WTC11 (cell line): Measurements from ENCODE around the gene GTF2A1L. TPM values are rescaled to one million over a fixed set of nuclear protein-coding genes. Genes with fewer than 3 reads are reported as not detected.
A peak's percentile ranks its signal among the peaks of the same experiment; 100 is the strongest.

Experiments
- ATAC-seq: fragments of 200-7000 bp; cut with Tn5 transposase; 2 replicates; pipeline ENCODE4 v1.10.0; 2021; ENCODE audit warnings: mild to moderate bottlenecking, moderate library complexity
- CTCF ChIA-PET: fragments of 300-600 bp; sonication (Branson Sonifier 250); formaldehyde crosslinking; loops from one replicate; lab custom pipeline; 2021; ENCODE audit warnings: antibody characterized with exemption; lab: Charles Lee
- POLR2A ChIA-PET: fragments of 350-600 bp; sonication (Branson Sonifier 250); formaldehyde crosslinking; loops from one replicate; lab custom pipeline; 2021; ENCODE audit warnings: antibody characterized with exemption; lab: Charles Lee
- DNase-seq: peaks from one replicate; pipeline ENCODE4 v3.0.0; 2021; ENCODE audit warnings: low spot score
- H3K27ac Mint-ChIP-seq: 2 replicates; pipeline ENCODE4 v1.8.0; 2021; ENCODE audit warnings: mixed read lengths
- H3K27me3 Mint-ChIP-seq: 2 replicates; pipeline ENCODE4 v1.8.0; 2021; ENCODE audit warnings: low read depth, mild to moderate bottlenecking, moderate library complexity, mixed read lengths
- H3K36me3 Mint-ChIP-seq: 2 replicates; pipeline ENCODE4 v1.8.0; 2021; ENCODE audit warnings: mixed read lengths
- H3K4me1 Mint-ChIP-seq: 2 replicates; pipeline ENCODE4 v1.8.0; 2022; ENCODE audit warnings: mixed read lengths
- H3K4me3 Mint-ChIP-seq: 2 replicates; pipeline ENCODE4 v1.8.0; 2021; ENCODE audit warnings: mild to moderate bottlenecking, moderate library complexity, mixed read lengths
- H3K9me3 Mint-ChIP-seq: 2 replicates; pipeline ENCODE4 v1.8.0; 2021; ENCODE audit warnings: mixed read lengths
- ATF1 ChIP-seq: sonication (generic); formaldehyde crosslinking; IDR thresholded peaks from 2 replicates; pipeline ENCODE4 v1.8.1; 2023; ENCODE audit warnings: mild to moderate bottlenecking, moderate library complexity, missing genetic modification reagents
- CREM ChIP-seq: sonication (generic); formaldehyde crosslinking; IDR thresholded peaks from 2 replicates; pipeline ENCODE4 v1.8.1; 2022; ENCODE audit warnings: mild to moderate bottlenecking, missing genetic modification reagents, moderate library complexity
- ELF4 ChIP-seq: sonication (generic); formaldehyde crosslinking; IDR thresholded peaks from 2 replicates; pipeline ENCODE4 v1.8.1; 2022; ENCODE audit warnings: low read depth, mild to moderate bottlenecking, moderate library complexity, missing genetic modification reagents
- ESRRA ChIP-seq: sonication (generic); formaldehyde crosslinking; IDR thresholded peaks from 2 replicates; pipeline ENCODE4 v1.8.1; 2022; ENCODE audit warnings: mild to moderate bottlenecking, missing genetic modification reagents, borderline replicate concordance
- GABPB1 ChIP-seq: sonication (generic); formaldehyde crosslinking; IDR thresholded peaks from 2 replicates; pipeline ENCODE4 v1.8.1; 2023; ENCODE audit warnings: mild to moderate bottlenecking, missing genetic modification reagents
- GRHL2 ChIP-seq: fragments of 250-450 bp; sonication (Bioruptor Pico); IDR thresholded peaks from 2 replicates; pipeline ENCODE4 v1.8.0; 2022; ENCODE audit warnings: mild to moderate bottlenecking, moderate library complexity; ENCODE audit not compliant: insufficient replicate concordance, severe bottlenecking
- HMGXB4 ChIP-seq: sonication (generic); formaldehyde crosslinking; IDR thresholded peaks from 2 replicates; pipeline ENCODE4 v1.8.1; 2023; ENCODE audit warnings: mild to moderate bottlenecking, moderate library complexity, missing genetic modification reagents
- MLX ChIP-seq: sonication (generic); formaldehyde crosslinking; IDR thresholded peaks from 2 replicates; pipeline ENCODE4 v1.8.1; 2023; ENCODE audit warnings: mild to moderate bottlenecking, missing genetic modification reagents, moderate library complexity
- NR1H2 ChIP-seq: sonication (generic); formaldehyde crosslinking; IDR thresholded peaks from 2 replicates; pipeline ENCODE4 v1.9.0; 2021; ENCODE audit warnings: mild to moderate bottlenecking, moderate library complexity, missing genetic modification reagents
- NR2C2 ChIP-seq: sonication (generic); formaldehyde crosslinking; IDR thresholded peaks from 2 replicates; pipeline ENCODE4 v1.8.0; 2022; ENCODE audit warnings: mild to moderate bottlenecking, missing genetic modification reagents
- SOX15 ChIP-seq: fragments of 250-450 bp; sonication (Bioruptor Pico); IDR thresholded peaks from 2 replicates; pipeline ENCODE4 v1.9.0; 2021; ENCODE audit warnings: mild to moderate bottlenecking
- SP1 ChIP-seq: sonication (generic); formaldehyde crosslinking; conservative IDR thresholded peaks from 2 replicates; pipeline ENCODE4 v1.8.1; 2022; ENCODE audit warnings: missing genetic modification reagents
- ZBTB43 ChIP-seq: sonication (generic); formaldehyde crosslinking; IDR thresholded peaks from 2 replicates; pipeline ENCODE4 v1.8.1; 2023; ENCODE audit warnings: mild to moderate bottlenecking, missing genetic modification reagents
- ZNF219 ChIP-seq: sonication (generic); formaldehyde crosslinking; IDR thresholded peaks from 2 replicates; pipeline ENCODE4 v1.8.0; 2023; ENCODE audit warnings: missing genetic modification reagents, mild to moderate bottlenecking, borderline replicate concordance
- ZNF263 ChIP-seq: sonication (generic); formaldehyde crosslinking; IDR thresholded peaks from 2 replicates; pipeline ENCODE4 v1.8.1; 2022; ENCODE audit warnings: low read depth, mild to moderate bottlenecking, moderate library complexity, missing genetic modification reagents
- total RNA-seq: library from RNA; stranded (reverse); gene quantifications from 3 replicates; pipeline ENCODE4 v1.2.3, GENCODE V29; 2021
- TF ChIP-seq, protein P1 (sequence below): fragments of 250-450 bp; sonication (Bioruptor Pico); conservative IDR thresholded peaks from 2 replicates; pipeline ENCODE4 v1.9.0; 2021; ENCODE audit warnings: mild to moderate bottlenecking
- TF ChIP-seq, protein P2 (sequence below): sonication (generic); formaldehyde crosslinking; IDR thresholded peaks from 2 replicates; pipeline ENCODE4 v1.8.0; 2022; ENCODE audit warnings: mild to moderate bottlenecking, missing genetic modification reagents
- TF ChIP-seq, protein P3 (sequence below): sonication (generic); formaldehyde crosslinking; IDR thresholded peaks from 2 replicates; pipeline ENCODE4 v1.8.0; 2023; ENCODE audit warnings: mild to moderate bottlenecking, missing genetic modification reagents

The GTF2A1L gene
- total RNA-seq, 1 experiment from 2014 or later, result not detected

DNA sequence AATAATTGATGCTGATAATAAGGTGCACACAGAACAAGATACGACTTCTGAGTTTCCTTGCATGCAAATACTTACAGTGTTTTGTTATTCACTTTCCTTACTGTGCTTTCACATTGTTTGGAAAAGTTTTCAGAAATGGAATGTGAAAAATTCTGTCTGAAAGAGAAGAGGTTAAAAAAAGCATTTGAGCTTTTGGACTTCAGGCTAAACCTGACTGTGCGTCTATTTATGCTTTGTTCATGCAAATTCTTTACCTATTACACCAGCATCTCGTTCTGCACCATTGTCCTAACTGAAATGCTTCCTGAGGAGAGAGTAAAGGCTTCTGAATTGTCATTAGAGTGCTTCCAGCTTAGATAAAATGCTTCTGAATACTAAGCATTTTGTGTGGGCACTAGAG lies 76.5 kb downstream of the GTF2A1L start:
- H3K4me1 Mint-ChIP-seq, result peaks cover 41% of the 10 kb centered on the region

GRCh38 chr2:48695991-48696390 lies 78.3 kb downstream of the GTF2A1L start:
- TF ChIP-seq SP1 (CRISPR knock-in tag) (no peak), GABPB1 (CRISPR knock-in tag) (no peak), NR2C2 (CRISPR knock-in tag) (no peak), ATF1 (CRISPR knock-in tag) (no peak), CREM (CRISPR knock-in tag) (no peak), ZNF219 (CRISPR knock-in tag) (no peak), ZBTB43 (no peak), ESRRA (CRISPR knock-in tag) (no peak), HMGXB4 (CRISPR knock-in tag) (no peak), ELF4 (CRISPR knock-in tag) (no peak), ZNF263 (CRISPR knock-in tag) (no peak)
- no peak for ATAC-seq
- no peaks in the 10 kb centered on the region for H3K9me3 Mint-ChIP-seq
- H3K27ac Mint-ChIP-seq, result no peak overlapping the region
- ChIA-PET POLR2A (no interaction called here), CTCF (no interaction called here)
- no peaks in the 10 kb centered on the region for H3K36me3 Mint-ChIP-seq
- no peak for DNase-seq
- peaks cover 41% of the 10 kb centered on the region for H3K4me1 Mint-ChIP-seq
- no peaks in the 10 kb centered on the region for H3K27me3 Mint-ChIP-seq
- H3K4me3 Mint-ChIP-seq, result no peak overlapping the region

More for the DNA sequence above, 76.5 kb downstream of the GTF2A1L start:
- no peaks in the 10 kb centered on the region for H3K9me3 Mint-ChIP-seq
- H3K36me3 Mint-ChIP-seq, result no peaks in the 10 kb centered on the region
- POLR2A ChIA-PET, result no interaction called here
- H3K4me3 Mint-ChIP-seq, result no peak overlapping the region
- DNase-seq (no peak), ATAC-seq (peak; percentile 57)
- TF ChIP-seq, protein P1, sequence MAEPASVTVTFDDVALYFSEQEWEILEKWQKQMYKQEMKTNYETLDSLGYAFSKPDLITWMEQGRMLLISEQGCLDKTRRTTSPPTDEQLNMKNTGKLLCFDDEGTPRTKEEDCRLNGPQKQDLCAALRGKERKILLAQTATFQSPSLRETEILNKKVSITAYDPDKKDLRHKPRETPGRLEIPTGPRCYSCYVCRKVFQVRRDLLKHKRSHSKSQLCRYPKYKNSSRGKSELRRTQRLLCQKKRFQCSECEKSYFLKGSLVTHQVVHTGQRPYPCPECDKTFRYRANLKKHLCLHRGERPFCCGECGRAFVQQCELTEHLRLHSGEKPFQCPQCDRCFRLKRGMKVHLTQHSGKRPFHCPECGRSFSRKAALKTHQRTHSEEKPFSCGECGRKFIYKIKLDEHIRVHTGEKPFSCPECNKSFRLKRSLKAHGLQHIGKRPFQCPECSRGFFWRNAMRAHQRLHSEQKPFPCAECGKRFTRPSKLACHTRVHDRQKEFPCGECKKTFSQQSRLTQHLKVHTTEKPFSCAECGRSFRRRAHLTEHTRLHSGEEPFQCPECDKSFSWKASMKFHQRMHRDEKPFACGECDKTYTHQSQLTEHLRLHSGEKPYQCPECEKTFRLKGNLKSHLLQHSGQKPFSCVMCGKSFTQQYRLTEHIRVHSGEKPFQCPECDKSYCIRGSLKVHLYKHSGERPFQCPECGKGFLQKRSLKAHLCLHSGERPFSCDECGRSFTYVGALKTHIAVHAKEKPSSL (CRISPR knock-in tag), result no peak
- H3K27ac Mint-ChIP-seq, result peak overlapping the region; percentile 21; the same call in 1 of the 2 replicates
- no peaks in the 10 kb centered on the region for H3K27me3 Mint-ChIP-seq
- CTCF ChIA-PET, result no interaction called here

DNA sequence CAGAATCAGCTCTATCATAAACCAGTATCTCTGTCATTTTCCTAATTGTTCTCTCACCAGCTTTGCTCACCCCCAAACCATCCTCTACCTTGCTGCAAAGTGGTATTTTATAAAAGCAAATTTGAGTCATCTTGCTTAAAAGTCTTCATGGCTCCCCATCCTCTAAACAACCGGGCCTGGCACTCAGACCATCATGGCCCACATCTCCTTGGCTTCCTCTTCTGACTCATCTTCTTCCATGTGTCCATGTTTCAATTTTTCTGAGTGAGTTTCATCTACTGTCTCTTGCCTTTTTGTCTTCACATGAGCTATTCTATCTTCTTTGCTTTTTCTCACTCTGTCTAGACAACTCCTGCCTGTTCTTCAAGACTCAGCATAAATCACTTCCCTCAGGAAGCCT lies 79.2 kb downstream of the GTF2A1L start:
- ChIA-PET CTCF (no interaction called here), POLR2A (no interaction called here)
- no peak overlapping the region for H3K27ac Mint-ChIP-seq
- ATAC-seq, result no peak
- H3K9me3 Mint-ChIP-seq, result no peaks in the 10 kb centered on the region
- no peaks in the 10 kb centered on the region for H3K36me3 Mint-ChIP-seq
- TF ChIP-seq, protein P2, sequence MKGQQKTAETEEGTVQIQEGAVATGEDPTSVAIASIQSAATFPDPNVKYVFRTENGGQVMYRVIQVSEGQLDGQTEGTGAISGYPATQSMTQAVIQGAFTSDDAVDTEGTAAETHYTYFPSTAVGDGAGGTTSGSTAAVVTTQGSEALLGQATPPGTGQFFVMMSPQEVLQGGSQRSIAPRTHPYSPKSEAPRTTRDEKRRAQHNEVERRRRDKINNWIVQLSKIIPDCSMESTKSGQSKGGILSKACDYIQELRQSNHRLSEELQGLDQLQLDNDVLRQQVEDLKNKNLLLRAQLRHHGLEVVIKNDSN (CRISPR knock-in tag), result no peak
- TF ChIP-seq, protein P3, sequence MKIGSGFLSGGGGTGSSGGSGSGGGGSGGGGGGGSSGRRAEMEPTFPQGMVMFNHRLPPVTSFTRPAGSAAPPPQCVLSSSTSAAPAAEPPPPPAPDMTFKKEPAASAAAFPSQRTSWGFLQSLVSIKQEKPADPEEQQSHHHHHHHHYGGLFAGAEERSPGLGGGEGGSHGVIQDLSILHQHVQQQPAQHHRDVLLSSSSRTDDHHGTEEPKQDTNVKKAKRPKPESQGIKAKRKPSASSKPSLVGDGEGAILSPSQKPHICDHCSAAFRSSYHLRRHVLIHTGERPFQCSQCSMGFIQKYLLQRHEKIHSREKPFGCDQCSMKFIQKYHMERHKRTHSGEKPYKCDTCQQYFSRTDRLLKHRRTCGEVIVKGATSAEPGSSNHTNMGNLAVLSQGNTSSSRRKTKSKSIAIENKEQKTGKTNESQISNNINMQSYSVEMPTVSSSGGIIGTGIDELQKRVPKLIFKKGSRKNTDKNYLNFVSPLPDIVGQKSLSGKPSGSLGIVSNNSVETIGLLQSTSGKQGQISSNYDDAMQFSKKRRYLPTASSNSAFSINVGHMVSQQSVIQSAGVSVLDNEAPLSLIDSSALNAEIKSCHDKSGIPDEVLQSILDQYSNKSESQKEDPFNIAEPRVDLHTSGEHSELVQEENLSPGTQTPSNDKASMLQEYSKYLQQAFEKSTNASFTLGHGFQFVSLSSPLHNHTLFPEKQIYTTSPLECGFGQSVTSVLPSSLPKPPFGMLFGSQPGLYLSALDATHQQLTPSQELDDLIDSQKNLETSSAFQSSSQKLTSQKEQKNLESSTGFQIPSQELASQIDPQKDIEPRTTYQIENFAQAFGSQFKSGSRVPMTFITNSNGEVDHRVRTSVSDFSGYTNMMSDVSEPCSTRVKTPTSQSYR, result no peak
- TF ChIP-seq CREM (CRISPR knock-in tag) (no peak), NR1H2 (CRISPR knock-in tag) (no peak), SOX15 (CRISPR knock-in tag) (no peak), GRHL2 (CRISPR knock-in tag) (no peak), MLX (CRISPR knock-in tag) (no peak), ESRRA (CRISPR knock-in tag) (no peak)
- no peaks in the 10 kb centered on the region for H3K27me3 Mint-ChIP-seq
- DNase-seq, result no peak
- peaks cover 40% of the 10 kb centered on the region for H3K4me1 Mint-ChIP-seq
- no peak overlapping the region for H3K4me3 Mint-ChIP-seq
